SHP77 (cell line): Measurements from ENCODE around the gene PARP12.
A peak's percentile ranks its signal among the peaks of the same experiment; 100 is the strongest.
"Not testable (repeated sequence)": the region's sequence is repeated elsewhere in the genome, so short reads cannot be mapped to it uniquely, and the experiment has no call there.

Source experiments
- DNase-seq, 2 experiments: peaks; one replicate each; lab custom pipeline; 2025; lab: John Stamatoyannopoulos, UW

PARP12 gene

GRCh38 chr7:140062528-140063299, at the start of gene PARP12:
PARP12 (minus strand) TSS chr7:140062951; CDS start chr7:140062847, 104 bp downstream.
- no peak for DNase-seq

- not testable (repeated sequence) for DNase-seq
Measured at GRCh38 chr7:140108777-140109176, 46.0 kb upstream of the PARP12 start.

GRCh38 chr7:140096459-140096858, 33.7 kb upstream of the PARP12 start:
- no peak for DNase-seq

GRCh38 chr7:140093375-140093774, 30.6 kb upstream of the PARP12 start:
- DNase-seq: no peak

GRCh38 chr7:140085447-140085846, 22.7 kb upstream of the PARP12 start:
- DNase-seq: no peak

GRCh38 chr7:140084972-140085371, 22.2 kb upstream of the PARP12 start:
- no peak for DNase-seq

GRCh38 chr7:140084142-140084655, 21.4 kb upstream of the PARP12 start:
- no peak for DNase-seq

- DNase-seq: no peak
Measured at GRCh38 chr7:140082770-140083169, 20.0 kb upstream of the PARP12 start.

- no peak for DNase-seq
Measured at GRCh38 chr7:140081774-140082425, 19.1 kb upstream of the PARP12 start.

- no peak for DNase-seq
Measured at GRCh38 chr7:140080919-140081318, 18.2 kb upstream of the PARP12 start.

GRCh38 chr7:140079121-140079536, 16.4 kb upstream of the PARP12 start:
- DNase-seq: peak in 1 of 2 experiments; percentile 24

- DNase-seq: no peak
Measured at GRCh38 chr7:140078392-140078791, 15.6 kb upstream of the PARP12 start.

- no peak for DNase-seq
Measured at GRCh38 chr7:140074780-140075179, 12.0 kb upstream of the PARP12 start.

GRCh38 chr7:140070546-140070945, 7.8 kb upstream of the PARP12 start:
- no peak for DNase-seq

GRCh38 chr7:140069298-140069949, 6.7 kb upstream of the PARP12 start:
- no peak for DNase-seq

GRCh38 chr7:140068033-140068432, 5.3 kb upstream of the PARP12 start:
- no peak for DNase-seq

- no peak for DNase-seq
Measured at GRCh38 chr7:140067052-140067451, 4.3 kb upstream of the PARP12 start.

GRCh38 chr7:140062118-140062527, 628 bp downstream of the PARP12 start:
- no peak for DNase-seq

GRCh38 chr7:140061607-140061930, 1.2 kb downstream of the PARP12 start:
- no peak for DNase-seq

- peak; percentile 32 to 67 for DNase-seq
Measured at GRCh38 chr7:140060788-140061606, 1.8 kb downstream of the PARP12 start.

GRCh38 chr7:140060243-140060630, 2.5 kb downstream of the PARP12 start:
- DNase-seq: no peak
